ENCODE results near the gene SSBP4.

SSBP4 gene

GRCh38 chr19:18474366-18474887 is 55.2 kb downstream of the SSBP4 start:
- POLR2A ChIA-PET = interaction anchor here (1.0 kb wide), 1 partner anchor 98 kb away, joined by 3 read pairs; no protein-coding TSS in a partner anchor
- Histone ChIP-seq H3K4me1 (ENCODE audit: control insufficient read depth, insufficient read depth, low read length) (no peaks in the 10 kb centered on the region), H3K27ac (ENCODE audit: extremely low read depth, low read depth, low read length) (no peak overlapping the region), H3K9me3 (ENCODE audit: control insufficient read depth, insufficient read depth, low read depth, low read length) (no peaks in the 10 kb centered on the region), H3K4me3 (ENCODE audit: low read depth, low read length) (no peak overlapping the region), H3K36me3 (ENCODE audit: control insufficient read depth in 2 of 2, insufficient read depth in 1 of 2, low read length in 2 of 2) (no peaks in the 10 kb centered on the region)
- CTCF ChIA-PET = interaction anchor here (0.7 to 1.8 kb wide), 5 partner anchors 11 to 33 kb away, joined by 3 to 5 read pairs (median 4); no protein-coding TSS in a partner anchor
- TF ChIP-seq ZNF354C (tag by site-specific recombination; IDR thresholded peaks at IDR 0.05; ENCODE audit: borderline replicate concordance, low read depth) (no peak), BCL6B (tag by site-specific recombination; IDR thresholded peaks at IDR 0.05) (no peak), ZNF280C (tag by site-specific recombination; IDR thresholded peaks at IDR 0.05) (no peak), ZNF133 (tag by site-specific recombination; IDR thresholded peaks at IDR 0.05) (no peak), ZNF549 (tag by site-specific recombination; IDR thresholded peaks at IDR 0.05) (no peak), ZFP41 (tag by site-specific recombination; IDR thresholded peaks at IDR 0.05; ENCODE audit: borderline replicate concordance) (no peak), ZNF266 (tag by site-specific recombination; IDR thresholded peaks at IDR 0.05; ENCODE audit: low read depth) (no peak), ZSCAN16 (tag by site-specific recombination; IDR thresholded peaks at IDR 0.05) (no peak), ZNF747 (tag by site-specific recombination; IDR thresholded peaks at IDR 0.05) (no peak), PATZ1 (tag by site-specific recombination; IDR thresholded peaks at IDR 0.05) (no peak), ZNF843 (tag by site-specific recombination; IDR thresholded peaks at IDR 0.05) (no peak)

GRCh38 chr19:18475004-18475453 is 55.8 kb downstream of the SSBP4 start:
- POLR2A ChIA-PET = no interaction called here
- Histone ChIP-seq H3K27ac (ENCODE audit: extremely low read depth, low read depth, low read length) (no peak overlapping the region), H3K36me3 (ENCODE audit: control insufficient read depth in 2 of 2, insufficient read depth in 1 of 2, low read length in 2 of 2) (no peaks in the 10 kb centered on the region), H3K4me3 (ENCODE audit: low read depth, low read length) (no peak overlapping the region), H3K4me1 (ENCODE audit: control insufficient read depth, insufficient read depth, low read length) (no peaks in the 10 kb centered on the region), H3K9me3 (ENCODE audit: control insufficient read depth, insufficient read depth, low read depth, low read length) (no peaks in the 10 kb centered on the region)
- TF ChIP-seq ZNF121 (tag by site-specific recombination; IDR thresholded peaks at IDR 0.05) (peak; percentile 86), ZNF174 (tag by site-specific recombination; IDR thresholded peaks at IDR 0.05) (no peak), ZNF707 (tag by site-specific recombination; IDR thresholded peaks at IDR 0.05) (no peak), ZNF16 (tag by site-specific recombination; IDR thresholded peaks at IDR 0.05; ENCODE audit: low read depth) (no peak), ZNF76 (tag by site-specific recombination; IDR thresholded peaks at IDR 0.05; ENCODE audit: borderline replicate concordance, low read depth) (no peak), ZNF639 (tag by site-specific recombination; IDR thresholded peaks at IDR 0.05) (no peak), ZFP3 (tag by site-specific recombination; IDR thresholded peaks at IDR 0.05; ENCODE audit: low read depth) (no peak), GLIS2 (tag by site-specific recombination; IDR thresholded peaks at IDR 0.05) (no peak)
- CTCF ChIA-PET = interaction anchor here (0.6 to 1.5 kb wide), 3 partner anchors 10 to 79 kb away, joined by 4 read pairs; no protein-coding TSS in a partner anchor
